ENCODE measurements around the gene SEMA3C. TPM values are rescaled to one million over a fixed set of nuclear protein-coding genes. Genes with fewer than 3 reads are reported as not detected.

SEMA3C gene
- total RNA-seq, 1 donor from 2014 or later, result 37.2 TPM

GRCh38 chr7:80957226-80957777, 38.5 kb upstream of the SEMA3C start:
- ATAC-seq, result no peak
- intact Hi-C loops (cut with DNase I), result no loop called here
- no peak for TF ChIP-seq CTCF (IDR thresholded peaks at IDR 0.05)

GRCh38 chr7:80954191-80954590, 35.3 kb upstream of the SEMA3C start:
- Histone ChIP-seq H3K4me1 (no peaks in the 10 kb centered on the region), H3K9me3 (no peaks in the 10 kb centered on the region), H3K27me3 (no peaks in the 10 kb centered on the region), H3K4me3 (no peak overlapping the region), H3K27ac (no peak overlapping the region), H3K36me3 (no peaks in the 10 kb centered on the region)
- intact Hi-C loops (cut with DNase I), result no loop called here
- DNase-seq, result no peak
- no peak for ATAC-seq
- no peak for TF ChIP-seq CTCF (IDR thresholded peaks at IDR 0.05)

More at GRCh38 chr7:80957226-80957777, 38.5 kb upstream of the SEMA3C start:
- no peaks in the 10 kb centered on the region for H3K4me1 ChIP-seq
- no peak overlapping the region for H3K27ac ChIP-seq
- H3K4me3 ChIP-seq, result no peak overlapping the region
- no peaks in the 10 kb centered on the region for H3K27me3 ChIP-seq
- H3K9me3 ChIP-seq, result no peaks in the 10 kb centered on the region
- H3K36me3 ChIP-seq, result no peaks in the 10 kb centered on the region
- DNase-seq, result no peak

- Histone ChIP-seq H3K9me3 (no peaks in the 10 kb centered on the region), H3K4me1 (no peaks in the 10 kb centered on the region), H3K27ac (no peak overlapping the region), H3K27me3 (no peaks in the 10 kb centered on the region), H3K4me3 (no peak overlapping the region), H3K36me3 (no peaks in the 10 kb centered on the region)
- no peak for TF ChIP-seq CTCF (IDR thresholded peaks at IDR 0.05)
- no peak for DNase-seq
- ATAC-seq, result no peak
- intact Hi-C loops (cut with DNase I), result no loop called here
Measured at GRCh38 chr7:80950550-80950967, 31.7 kb upstream of the SEMA3C start.

- Histone ChIP-seq H3K4me1 (no peaks in the 10 kb centered on the region), H3K36me3 (no peaks in the 10 kb centered on the region), H3K9me3 (no peaks in the 10 kb centered on the region), H3K27me3 (no peaks in the 10 kb centered on the region), H3K4me3 (no peak overlapping the region), H3K27ac (no peak overlapping the region)
- intact Hi-C loops (cut with DNase I), result no loop called here
- TF ChIP-seq CTCF (IDR thresholded peaks at IDR 0.05), result no peak
- DNase-seq (no peak), ATAC-seq (no peak)
Measured at GRCh38 chr7:80949449-80949848, 30.6 kb upstream of the SEMA3C start.

GRCh38 chr7:80946858-80947257, 28.0 kb upstream of the SEMA3C start:
- Histone ChIP-seq H3K4me1 (peaks cover 12% of the 10 kb centered on the region), H3K9me3 (no peaks in the 10 kb centered on the region), H3K4me3 (no peak overlapping the region), H3K27ac (no peak overlapping the region), H3K27me3 (no peaks in the 10 kb centered on the region), H3K36me3 (no peaks in the 10 kb centered on the region)
- intact Hi-C loops (cut with DNase I), result no loop called here
- ATAC-seq, result no peak
- TF ChIP-seq CTCF (IDR thresholded peaks at IDR 0.05), result no peak
- DNase-seq, result no peak

GRCh38 chr7:80945976-80946375, 27.1 kb upstream of the SEMA3C start:
- DNase-seq, result no peak
- no peak overlapping the region for H3K4me3 ChIP-seq
- no peaks in the 10 kb centered on the region for H3K9me3 ChIP-seq
- H3K36me3 ChIP-seq, result no peaks in the 10 kb centered on the region
- peaks cover 20% of the 10 kb centered on the region for H3K4me1 ChIP-seq
- intact Hi-C loops (cut with DNase I), result no loop called here
- H3K27me3 ChIP-seq, result no peaks in the 10 kb centered on the region
- ATAC-seq, result no peak
- H3K27ac ChIP-seq, result no peak overlapping the region
- TF ChIP-seq CTCF (IDR thresholded peaks at IDR 0.05), result no peak

Measured in upper lobe of right lung (tissue), 1 donor.